ENCODE results near the gene TRPM2.
"Not testable (repeated sequence)": the region's sequence is repeated elsewhere in the genome, so short reads cannot be mapped to it uniquely, and the experiment has no call there.

Gene TRPM2

DNA sequence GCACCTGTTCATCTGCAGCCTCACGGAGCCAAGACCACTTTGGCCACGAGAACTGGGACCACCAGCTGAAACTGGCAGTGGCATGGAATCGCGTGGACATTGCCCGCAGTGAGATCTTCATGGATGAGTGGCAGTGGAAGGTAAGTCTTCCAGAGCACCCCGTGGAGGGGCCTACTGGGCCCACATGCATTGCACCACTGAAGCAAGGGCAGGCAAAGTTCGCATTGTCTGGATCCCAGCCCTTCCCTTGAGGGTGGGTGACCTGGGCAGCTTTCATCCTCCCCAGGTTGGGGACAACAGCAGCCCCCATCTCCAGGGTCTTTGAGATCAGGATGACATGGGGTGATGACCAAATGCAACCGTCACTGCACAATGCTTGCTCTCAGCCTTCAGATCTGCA is 37.5 kb downstream of the TRPM2 start:
- H3K9me3 Mint-ChIP-seq: peaks cover 44% of the 10 kb centered on the region
- peaks cover 5% of the 10 kb centered on the region for H3K4me1 Mint-ChIP-seq
- TF ChIP-seq, protein P1, sequence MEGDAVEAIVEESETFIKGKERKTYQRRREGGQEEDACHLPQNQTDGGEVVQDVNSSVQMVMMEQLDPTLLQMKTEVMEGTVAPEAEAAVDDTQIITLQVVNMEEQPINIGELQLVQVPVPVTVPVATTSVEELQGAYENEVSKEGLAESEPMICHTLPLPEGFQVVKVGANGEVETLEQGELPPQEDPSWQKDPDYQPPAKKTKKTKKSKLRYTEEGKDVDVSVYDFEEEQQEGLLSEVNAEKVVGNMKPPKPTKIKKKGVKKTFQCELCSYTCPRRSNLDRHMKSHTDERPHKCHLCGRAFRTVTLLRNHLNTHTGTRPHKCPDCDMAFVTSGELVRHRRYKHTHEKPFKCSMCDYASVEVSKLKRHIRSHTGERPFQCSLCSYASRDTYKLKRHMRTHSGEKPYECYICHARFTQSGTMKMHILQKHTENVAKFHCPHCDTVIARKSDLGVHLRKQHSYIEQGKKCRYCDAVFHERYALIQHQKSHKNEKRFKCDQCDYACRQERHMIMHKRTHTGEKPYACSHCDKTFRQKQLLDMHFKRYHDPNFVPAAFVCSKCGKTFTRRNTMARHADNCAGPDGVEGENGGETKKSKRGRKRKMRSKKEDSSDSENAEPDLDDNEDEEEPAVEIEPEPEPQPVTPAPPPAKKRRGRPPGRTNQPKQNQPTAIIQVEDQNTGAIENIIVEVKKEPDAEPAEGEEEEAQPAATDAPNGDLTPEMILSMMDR (IDR thresholded peaks at IDR 0.05): no peak
- H3K36me3 Mint-ChIP-seq (ENCODE audit: low read depth): no peaks in the 10 kb centered on the region
- no peak overlapping the region for H3K4me3 Mint-ChIP-seq
- H3K27me3 Mint-ChIP-seq (ENCODE audit: low read depth, poor library complexity): peaks cover 17% of the 10 kb centered on the region
- no peak for DNase-seq
- no peak overlapping the region for H3K27ac Mint-ChIP-seq

DNA sequence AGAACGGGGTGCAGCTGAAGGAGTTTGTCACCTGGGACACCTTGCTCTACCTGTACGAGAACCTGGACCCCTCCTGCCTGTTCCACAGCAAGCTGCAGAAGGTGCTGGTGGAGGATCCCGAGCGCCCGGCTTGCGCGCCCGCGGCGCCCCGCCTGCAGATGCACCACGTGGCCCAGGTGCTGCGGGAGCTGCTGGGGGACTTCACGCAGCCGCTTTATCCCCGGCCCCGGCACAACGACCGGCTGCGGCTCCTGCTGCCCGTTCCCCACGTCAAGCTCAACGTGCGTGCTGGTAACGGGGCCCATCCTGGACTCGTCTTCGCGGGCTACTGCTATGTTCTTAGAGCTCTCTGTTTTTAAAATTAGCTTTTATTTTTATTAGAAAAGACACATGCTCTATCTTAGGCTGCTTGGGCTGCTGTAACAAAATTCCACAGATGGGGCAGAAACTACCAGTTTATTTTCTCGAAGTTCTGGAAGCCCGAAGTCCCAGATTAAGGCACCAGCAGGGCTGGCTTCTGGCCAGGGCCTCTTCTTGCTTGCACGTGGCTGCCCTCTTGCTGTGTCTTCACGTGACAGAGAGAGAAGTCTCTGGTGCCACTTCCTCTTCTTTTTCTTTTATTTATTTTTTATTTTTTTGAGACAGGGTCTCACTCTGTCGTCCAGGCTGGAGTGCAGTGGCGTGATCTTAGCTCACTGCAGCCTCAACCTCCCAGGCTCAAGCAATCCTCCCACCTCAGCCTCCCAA is 38.1 kb downstream of the TRPM2 start:
- peaks cover 38% of the 10 kb centered on the region for H3K9me3 Mint-ChIP-seq
- peaks cover 5% of the 10 kb centered on the region for H3K4me1 Mint-ChIP-seq
- no peaks in the 10 kb centered on the region for H3K36me3 Mint-ChIP-seq (ENCODE audit: low read depth)
- no peak overlapping the region for H3K27ac Mint-ChIP-seq
- TF ChIP-seq, protein P1 (IDR thresholded peaks at IDR 0.05): no peak
- DNase-seq: no peak
- peaks cover 15% of the 10 kb centered on the region for H3K27me3 Mint-ChIP-seq (ENCODE audit: low read depth, poor library complexity)
- no peak overlapping the region for H3K4me3 Mint-ChIP-seq

DNA sequence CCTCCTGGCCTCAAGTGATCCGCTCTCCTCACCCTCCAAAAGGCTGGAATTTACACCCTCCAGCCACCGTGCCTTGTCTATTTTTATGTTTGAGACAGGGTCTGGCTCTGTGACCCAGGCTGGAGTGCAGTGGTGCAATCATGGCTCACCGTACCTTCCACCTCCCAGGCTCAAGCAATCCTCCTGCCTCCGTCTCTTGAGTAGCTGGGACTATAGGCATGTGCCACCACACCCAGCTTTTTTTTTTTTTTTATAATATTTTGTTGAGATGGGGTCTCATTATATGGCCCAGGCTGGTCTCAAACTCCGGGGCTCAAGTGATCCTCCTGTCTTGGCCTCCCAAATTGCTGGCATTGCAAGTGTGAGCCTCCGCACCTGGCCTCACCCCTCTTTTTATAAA is 38.8 kb downstream of the TRPM2 start:
- peaks cover 15% of the 10 kb centered on the region for H3K27me3 Mint-ChIP-seq (ENCODE audit: low read depth, poor library complexity)
- DNase-seq: no peak
- H3K4me3 Mint-ChIP-seq: no peak overlapping the region
- peaks cover 5% of the 10 kb centered on the region for H3K4me1 Mint-ChIP-seq
- H3K27ac Mint-ChIP-seq: no peak overlapping the region
- no peaks in the 10 kb centered on the region for H3K36me3 Mint-ChIP-seq (ENCODE audit: low read depth)
- TF ChIP-seq, protein P1 (IDR thresholded peaks at IDR 0.05): no peak
- H3K9me3 Mint-ChIP-seq: peaks cover 34% of the 10 kb centered on the region

DNA sequence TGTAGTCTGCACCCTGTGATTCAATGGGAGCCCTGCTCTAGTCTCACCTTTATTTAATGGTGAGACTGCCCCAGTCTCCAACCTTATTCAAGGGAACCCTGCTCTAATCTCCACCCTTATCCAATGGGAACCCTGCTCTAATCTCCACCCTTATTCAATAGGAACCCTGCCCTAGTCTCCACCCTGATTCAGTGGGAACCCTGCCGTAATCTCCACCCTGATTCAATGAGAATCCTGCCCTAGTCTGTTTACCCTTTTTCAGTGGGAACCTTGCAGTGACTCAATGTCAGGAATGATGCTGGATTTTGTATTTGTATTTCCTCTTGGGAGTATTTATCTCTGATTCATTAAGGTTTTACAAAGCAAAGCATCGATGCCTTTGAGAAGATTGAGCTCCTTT is 39.5 kb downstream of the TRPM2 start:
- Mint-ChIP-seq H3K27ac (no peak overlapping the region), H3K27me3 (ENCODE audit: low read depth, poor library complexity) (peaks cover 15% of the 10 kb centered on the region), H3K9me3 (peaks cover 28% of the 10 kb centered on the region), H3K4me3 (no peak overlapping the region), H3K4me1 (peaks cover 5% of the 10 kb centered on the region), H3K36me3 (ENCODE audit: low read depth) (no peaks in the 10 kb centered on the region)
- TF ChIP-seq, protein P1 (IDR thresholded peaks at IDR 0.05): no peak
- DNase-seq: no peak

DNA sequence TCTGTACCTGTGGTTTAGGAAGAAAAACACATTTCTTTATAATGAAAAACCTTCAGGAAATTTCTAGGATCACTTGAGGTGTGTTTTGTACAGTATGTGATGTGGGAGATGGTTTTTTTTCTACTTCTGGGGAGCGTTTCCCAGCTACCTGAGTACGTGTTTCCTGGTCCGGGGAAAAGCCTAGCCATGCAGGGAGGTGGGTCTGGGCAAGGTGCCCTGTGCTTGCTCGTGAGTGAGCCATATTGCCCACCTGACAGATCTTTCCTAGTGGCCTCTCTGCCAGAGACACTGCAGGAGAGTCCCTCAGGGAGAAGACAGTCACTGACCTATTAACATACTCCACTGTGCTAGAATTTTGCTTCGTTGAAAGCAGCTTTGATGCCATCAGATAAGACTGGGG is 41.3 kb downstream of the TRPM2 start:
- no peak for DNase-seq
- H3K36me3 Mint-ChIP-seq (ENCODE audit: low read depth): no peaks in the 10 kb centered on the region
- H3K9me3 Mint-ChIP-seq: peaks cover 14% of the 10 kb centered on the region
- TF ChIP-seq, protein P1 (IDR thresholded peaks at IDR 0.05): no peak
- peaks cover 5% of the 10 kb centered on the region for H3K4me1 Mint-ChIP-seq
- H3K4me3 Mint-ChIP-seq: no peak overlapping the region
- H3K27me3 Mint-ChIP-seq (ENCODE audit: low read depth, poor library complexity): peaks cover 12% of the 10 kb centered on the region
- H3K27ac Mint-ChIP-seq: no peak overlapping the region

DNA sequence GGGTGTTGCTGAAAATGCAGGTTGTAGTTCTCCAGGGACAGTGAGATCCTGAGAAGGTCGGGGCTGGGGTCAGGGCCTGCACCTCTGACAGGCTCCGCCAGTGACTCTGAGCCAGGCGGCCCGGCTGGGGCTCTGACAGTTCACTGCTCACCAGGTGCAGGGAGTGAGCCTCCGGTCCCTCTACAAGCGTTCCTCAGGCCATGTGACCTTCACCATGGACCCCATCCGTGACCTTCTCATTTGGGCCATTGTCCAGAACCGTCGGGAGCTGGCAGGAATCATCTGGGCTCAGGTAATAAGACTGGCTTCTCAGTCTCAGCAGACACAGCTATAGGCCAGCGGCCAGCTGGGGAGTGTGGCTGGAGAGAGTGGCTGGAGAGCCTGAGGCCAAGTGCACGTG is 41.8 kb downstream of the TRPM2 start:
- DNase-seq: no peak
- H3K27me3 Mint-ChIP-seq (ENCODE audit: low read depth, poor library complexity): peaks cover 12% of the 10 kb centered on the region
- no peaks in the 10 kb centered on the region for H3K36me3 Mint-ChIP-seq (ENCODE audit: low read depth)
- no peak overlapping the region for H3K4me3 Mint-ChIP-seq
- TF ChIP-seq, protein P1 (IDR thresholded peaks at IDR 0.05): no peak
- H3K4me1 Mint-ChIP-seq: peaks cover 5% of the 10 kb centered on the region
- H3K9me3 Mint-ChIP-seq: peaks cover 9% of the 10 kb centered on the region
- no peak overlapping the region for H3K27ac Mint-ChIP-seq

DNA sequence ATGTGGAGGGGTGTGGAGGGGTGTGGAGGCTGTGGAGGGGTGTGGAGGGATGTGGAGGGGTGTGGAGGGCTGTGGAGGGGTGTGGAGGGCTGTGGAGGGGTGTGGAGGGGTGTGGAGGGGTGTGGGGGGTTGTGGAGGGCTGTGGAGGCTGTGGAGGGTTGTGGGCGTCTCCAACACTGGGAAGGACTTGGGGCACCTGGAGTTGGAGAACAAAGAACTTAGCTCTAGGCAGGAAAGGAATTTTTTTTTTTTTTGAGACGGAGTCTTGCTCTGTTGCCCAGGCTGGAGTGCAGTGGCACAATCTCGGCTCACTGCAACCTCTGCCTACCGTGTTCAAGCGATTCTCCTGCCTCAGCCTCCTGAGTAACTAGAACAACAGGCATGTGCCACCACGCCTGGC is 43.4 kb downstream of the TRPM2 start:
- H3K27ac Mint-ChIP-seq; H3K4me3 Mint-ChIP-seq; DNase-seq; H3K9me3 Mint-ChIP-seq; H3K36me3 Mint-ChIP-seq (ENCODE audit: low read depth); H3K4me1 Mint-ChIP-seq: not testable (repeated sequence)
- peaks cover 12% of the 10 kb centered on the region for H3K27me3 Mint-ChIP-seq (ENCODE audit: low read depth, poor library complexity)

Measured in nephron progenitor cell (in vitro differentiated cells).